Measurements from ENCODE around the gene RAPGEF4.
"Not testable (repeated sequence)": the region's sequence is repeated elsewhere in the genome, so short reads cannot be mapped to it uniquely, and the experiment has no call there.

RAPGEF4 gene

GRCh38 chr2:172726172-172726735 is 9.4 kb upstream of the RAPGEF4 start:
- no peak for DNase-seq

DNA sequence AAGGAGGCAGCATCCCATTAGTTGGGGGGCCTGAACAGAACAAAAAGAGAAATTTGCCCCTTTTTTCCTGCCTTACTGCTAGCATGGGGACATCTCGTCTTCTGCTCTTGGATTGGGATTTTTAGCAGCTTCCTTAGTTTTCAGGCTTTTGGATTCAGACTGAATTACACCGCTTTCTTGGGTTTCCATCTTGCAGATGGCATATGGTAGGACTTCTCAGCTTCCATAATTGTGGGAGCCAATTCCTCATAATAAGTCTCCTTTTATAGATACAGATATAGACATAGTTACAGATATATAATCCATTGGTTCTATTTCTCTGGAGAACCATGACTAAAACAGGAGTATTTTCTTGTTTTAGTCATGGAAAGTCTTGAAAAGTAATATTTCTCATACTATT is 5.2 kb upstream of the RAPGEF4 start:
- no peak for DNase-seq

DNA sequence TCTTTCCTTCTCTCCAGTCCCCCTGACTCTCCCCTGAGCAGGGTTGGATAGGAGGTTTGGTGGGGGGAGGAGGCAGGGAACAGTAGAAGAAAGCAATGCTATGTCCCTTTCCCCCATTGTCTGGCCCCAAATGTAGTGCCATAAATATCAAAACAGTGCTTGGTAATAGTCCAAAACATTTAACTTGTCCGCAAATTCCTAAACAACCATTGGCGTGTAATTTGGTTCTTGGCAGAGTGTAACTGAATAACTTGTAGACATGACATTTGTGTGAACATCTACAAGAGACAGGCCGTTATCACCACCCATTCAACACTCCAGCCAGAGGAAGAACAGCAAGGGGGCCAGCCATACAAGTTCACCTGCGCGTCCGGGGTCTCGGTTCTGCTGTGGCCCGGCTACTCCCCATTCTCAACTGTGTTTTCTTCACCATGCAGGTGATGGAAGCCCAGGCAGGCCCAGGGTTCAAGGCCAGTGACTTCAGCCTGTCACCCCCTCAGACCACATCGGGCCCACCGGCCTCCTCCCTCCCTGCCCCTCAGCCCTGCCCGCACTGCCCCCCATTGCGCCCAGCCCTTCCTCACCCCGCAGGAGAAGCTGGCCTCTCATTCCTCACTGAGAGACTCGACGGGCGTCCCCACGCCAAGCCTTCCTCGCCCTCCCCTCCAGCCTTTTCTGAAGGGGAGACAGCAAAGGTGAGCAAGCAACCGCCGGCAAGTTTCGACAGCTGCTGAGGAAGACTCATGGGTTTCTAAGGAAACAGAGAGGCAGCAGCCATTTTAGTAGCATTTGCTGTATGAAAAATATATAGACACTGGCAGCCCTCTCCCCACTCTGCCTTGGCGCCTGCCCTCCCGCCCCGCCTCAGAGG is 699 bp upstream of the RAPGEF4 start:
- DNase-seq = no peak

- no peak for DNase-seq
Measured at GRCh38 chr2:172736424-172737174, 954 bp downstream of the RAPGEF4 start.

DNA sequence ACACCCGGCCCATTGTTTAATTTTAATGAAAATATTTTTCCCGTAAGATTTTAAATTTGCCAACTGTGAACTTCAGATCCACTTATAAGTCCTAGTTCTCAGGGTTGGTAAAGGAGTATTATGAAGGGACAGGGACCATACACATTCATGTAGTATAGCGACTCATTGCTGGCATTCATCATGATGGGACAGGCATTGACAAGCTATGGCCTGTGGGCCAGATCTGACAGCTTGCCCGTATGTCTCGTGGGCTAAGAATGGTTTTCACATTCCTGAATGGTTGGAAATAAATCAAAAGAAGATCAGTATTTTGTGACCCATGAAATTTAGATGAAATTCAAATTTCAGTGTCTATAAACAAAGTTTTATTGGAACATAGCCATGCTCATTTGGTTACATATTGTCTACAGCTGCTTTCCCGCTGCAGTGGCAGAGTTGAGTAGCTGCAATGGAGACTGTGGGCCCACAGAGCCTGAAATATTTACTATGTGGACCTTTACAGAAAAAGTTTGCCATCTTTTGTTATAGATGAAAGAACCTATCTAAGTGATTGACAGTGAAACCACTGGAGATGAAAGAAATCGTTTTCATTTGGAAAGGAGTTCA is 4.1 kb downstream of the RAPGEF4 start:
- DNase-seq = no peak

GRCh38 chr2:172740856-172741255 is 5.2 kb downstream of the RAPGEF4 start:
- DNase-seq = no peak

- DNase-seq = no peak
Measured at GRCh38 chr2:172742931-172743540, 7.4 kb downstream of the RAPGEF4 start.

DNA sequence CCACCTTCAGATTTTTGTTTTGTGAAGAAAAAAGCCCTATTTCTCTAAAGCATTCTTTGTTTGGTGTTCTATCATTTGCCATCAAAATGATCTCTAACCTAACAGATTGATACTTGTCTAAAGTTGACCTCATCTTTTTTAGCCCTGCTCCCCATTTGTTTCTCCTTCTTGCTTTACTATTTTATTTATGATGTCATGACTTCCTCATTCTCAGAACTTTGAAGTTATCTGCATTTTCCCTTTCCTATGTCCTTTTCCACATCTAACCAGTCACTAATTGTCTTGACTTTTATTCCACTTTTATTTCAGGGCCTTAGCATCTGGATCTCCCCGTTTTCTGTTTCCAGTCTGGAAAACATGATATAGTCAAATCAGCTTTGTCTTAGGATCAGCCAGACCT is 8.3 kb downstream of the RAPGEF4 start:
- no peak for DNase-seq

DNA sequence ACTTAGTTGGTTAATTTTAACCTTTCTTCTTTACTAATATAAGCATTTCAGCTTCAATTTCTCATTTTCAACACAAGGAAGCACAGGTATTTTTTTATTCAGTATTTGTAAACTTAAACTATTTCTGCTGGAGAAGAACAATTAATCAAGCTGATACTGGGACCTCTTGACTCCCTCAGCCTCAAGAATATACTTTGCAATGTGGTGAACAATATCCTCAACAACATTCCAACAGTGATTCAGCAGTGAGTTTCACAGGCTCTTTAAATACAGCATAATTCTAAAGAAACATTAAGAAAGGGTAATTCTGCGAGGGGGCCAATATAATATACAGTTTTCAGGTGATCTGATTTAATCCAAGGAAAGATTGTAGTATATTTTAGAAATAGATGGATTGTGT is 10.0 kb downstream of the RAPGEF4 start:
- DNase-seq = peak; percentile 57

- DNase-seq = not testable (repeated sequence)
Measured at GRCh38 chr2:172748543-172748942, 12.9 kb downstream of the RAPGEF4 start.

- DNase-seq = no peak
Measured at GRCh38 chr2:172749388-172749787, 13.7 kb downstream of the RAPGEF4 start.

DNA sequence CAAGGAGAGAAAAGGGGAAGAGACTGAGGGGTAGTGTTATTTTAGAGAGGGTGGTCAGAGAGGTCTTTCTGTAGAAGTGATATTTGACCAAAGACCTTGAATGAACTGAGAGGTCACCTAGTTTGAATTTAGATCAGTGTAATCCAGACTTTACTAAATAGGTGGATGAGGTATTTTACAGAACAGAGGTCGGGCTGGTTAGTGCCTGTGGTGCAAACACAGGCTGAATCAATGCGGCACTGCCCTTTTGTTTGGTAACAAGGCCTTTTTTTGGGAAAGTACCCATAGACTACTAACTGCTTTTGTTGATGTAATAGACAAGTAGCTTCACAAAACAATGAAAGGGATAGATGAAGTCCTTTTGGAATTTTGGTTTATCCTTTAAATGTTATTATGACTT is 15.9 kb downstream of the RAPGEF4 start:
- no peak for DNase-seq

- DNase-seq = no peak
Measured at GRCh38 chr2:172753610-172754009, 18.0 kb downstream of the RAPGEF4 start.

DNA sequence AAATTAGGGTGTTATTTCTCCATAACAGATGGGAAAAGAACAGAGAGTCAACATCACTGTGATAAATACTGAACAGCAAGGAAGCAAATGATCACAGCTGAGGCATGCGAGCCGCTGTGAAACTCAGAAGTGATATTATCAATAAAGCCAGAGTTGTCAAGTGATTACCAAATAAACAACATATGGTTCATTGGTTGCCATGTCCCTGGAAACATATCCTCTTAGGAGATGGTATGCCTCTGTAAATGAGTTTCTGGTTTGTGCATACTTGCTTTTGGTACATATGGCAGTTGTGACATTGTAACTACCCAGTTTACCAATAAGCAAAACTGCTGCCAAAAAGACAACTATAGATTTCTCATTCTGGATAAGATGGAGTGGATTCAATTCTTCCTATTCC is 23.8 kb downstream of the RAPGEF4 start:
- DNase-seq = no peak

DNA sequence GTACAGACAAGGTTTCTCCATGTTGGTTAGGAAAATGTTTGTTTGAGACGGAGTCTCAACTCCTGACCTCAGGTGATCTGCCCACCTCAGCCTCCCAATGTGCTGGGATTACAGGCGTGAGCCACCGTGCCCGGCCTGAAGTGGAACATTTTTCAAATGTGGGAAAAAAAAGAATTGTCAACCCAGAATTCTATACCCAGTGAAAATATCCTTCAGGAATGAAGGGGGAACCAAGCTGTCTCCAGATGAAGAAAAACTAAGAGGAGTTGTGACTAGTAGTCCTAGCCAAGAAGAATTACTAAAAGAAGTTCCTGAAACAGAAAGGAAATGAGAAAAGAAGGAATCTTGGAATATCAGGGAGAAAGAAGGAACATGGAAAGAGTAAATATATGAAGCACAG is 25.7 kb downstream of the RAPGEF4 start:
- no peak for DNase-seq

- no peak for DNase-seq
Measured at GRCh38 chr2:172762574-172762973, 26.9 kb downstream of the RAPGEF4 start.

DNA sequence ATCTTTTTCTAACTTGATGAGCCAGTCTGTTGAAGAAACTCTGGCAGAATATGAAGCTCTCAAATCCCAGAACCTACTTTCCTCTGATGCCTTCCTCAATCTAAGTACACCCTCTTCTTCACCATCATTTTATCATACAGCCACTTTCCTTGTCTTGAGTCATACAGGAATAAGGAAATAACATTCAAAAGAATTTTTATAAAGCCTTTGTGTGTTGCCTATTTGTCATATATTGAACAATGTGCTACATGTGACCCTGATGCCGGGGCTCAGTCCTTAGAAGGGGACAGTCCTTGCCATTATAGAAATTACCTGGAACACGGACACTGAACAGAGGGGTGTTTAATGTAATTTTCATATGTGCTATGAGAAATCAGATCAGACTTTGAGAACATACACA is 27.4 kb downstream of the RAPGEF4 start:
- DNase-seq = no peak

GRCh38 chr2:172765662-172766061 is 30.0 kb downstream of the RAPGEF4 start:
- DNase-seq = no peak

- no peak for DNase-seq
Measured at GRCh38 chr2:172768401-172768800, 32.8 kb downstream of the RAPGEF4 start.

DNA sequence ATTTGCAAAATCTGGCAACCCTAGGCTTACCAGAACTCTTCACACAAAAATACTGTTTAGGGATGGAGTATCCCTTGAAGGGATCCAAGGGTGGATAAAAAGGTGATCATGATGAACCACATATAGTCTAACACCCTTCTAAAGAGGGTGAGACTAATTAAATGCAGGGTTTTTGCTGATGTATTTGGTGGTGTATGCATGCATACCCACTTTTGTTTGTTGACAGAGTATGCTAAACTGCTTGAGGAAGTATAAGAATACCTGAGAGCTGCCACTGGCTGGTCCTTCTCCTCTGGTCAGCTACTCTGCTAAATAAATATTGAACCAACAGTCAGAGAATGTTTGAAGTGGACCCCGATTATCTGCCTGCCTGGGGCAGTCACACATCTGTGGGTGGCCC is 34.2 kb downstream of the RAPGEF4 start:
- DNase-seq = no peak

DNA sequence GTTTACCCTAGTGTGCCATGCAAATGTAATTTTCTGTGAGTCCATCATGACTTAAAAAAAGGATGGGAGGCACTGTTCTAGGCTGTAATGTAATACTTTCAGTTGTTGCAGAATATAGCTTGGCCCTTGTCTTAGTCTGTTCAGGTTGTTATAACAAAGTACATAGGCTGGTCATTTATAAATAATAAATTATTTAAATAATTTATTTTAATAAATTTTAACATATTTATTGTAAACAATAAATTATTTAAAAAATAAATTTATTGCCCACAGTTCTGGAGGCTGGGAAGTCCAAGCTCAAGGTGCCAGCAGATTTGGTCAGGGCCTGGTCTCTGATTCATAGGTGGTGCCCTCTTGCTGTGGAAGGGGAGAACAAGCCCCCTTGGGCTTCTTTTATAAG is 35.2 kb downstream of the RAPGEF4 start:
- no peak for DNase-seq

DNA sequence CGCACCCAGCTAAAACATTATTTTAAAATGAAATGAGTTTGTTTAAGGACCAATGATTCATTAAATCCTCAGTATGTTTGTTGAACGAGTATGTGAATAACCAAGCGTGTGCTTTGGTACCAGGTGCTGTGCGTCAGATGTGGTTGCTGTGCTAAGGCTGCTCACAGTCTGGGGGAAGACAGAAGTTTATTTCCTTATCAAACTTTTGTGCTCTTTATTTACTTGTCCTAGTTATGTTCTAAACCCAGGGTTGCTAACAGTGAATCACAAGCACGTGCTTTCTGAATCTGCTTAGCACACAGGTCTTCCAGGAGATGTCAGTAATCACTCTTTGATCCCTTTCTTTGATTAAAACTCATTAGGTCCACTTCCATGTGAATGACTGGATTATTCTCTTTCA is 37.0 kb downstream of the RAPGEF4 start:
- no peak for DNase-seq

DNA sequence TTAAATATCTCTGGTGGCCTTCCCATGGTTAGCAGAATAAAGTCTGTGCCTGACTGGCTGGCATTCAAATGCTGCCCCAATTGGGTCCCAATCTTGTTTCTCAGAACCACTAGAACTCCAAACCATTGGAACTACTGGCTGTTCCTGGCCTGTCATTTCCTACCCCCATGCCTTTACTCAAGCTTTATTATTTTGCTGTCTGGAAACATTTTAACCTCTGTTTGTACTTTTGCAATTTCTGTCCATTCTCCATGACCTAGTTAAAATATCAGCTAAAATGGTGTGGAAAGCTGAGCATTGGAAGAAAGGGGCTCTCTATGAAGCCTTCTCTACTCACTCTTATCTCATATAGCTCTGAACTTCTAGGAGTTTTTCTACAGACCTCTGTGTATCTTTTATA is 38.7 kb downstream of the RAPGEF4 start:
- no peak for DNase-seq

Data from NCI-H226 (cell line).